Measurements from ENCODE around the gene KCNMA1. TPM values are rescaled to one million over a fixed set of nuclear protein-coding genes. Genes with fewer than 3 reads are reported as not detected.
A peak's percentile ranks its signal among the peaks of the same experiment; 100 is the strongest.

Gene KCNMA1
- polyA plus RNA-seq, 1 donor from 2014 or later: 60.8 TPM

GRCh38 chr10:77636282-77636966 is 1.2 kb downstream of the KCNMA1 start:
- peak overlapping the region; percentile 87 for H3K4me2 ChIP-seq (ENCODE audit: low read length)
- H3K9ac ChIP-seq (ENCODE audit: low read length): peak overlapping the region; percentile 96
- H4K20me1 ChIP-seq (ENCODE audit: insufficient read depth): no peaks in the 10 kb centered on the region
- peaks cover 35% of the 10 kb centered on the region for H3K27me3 ChIP-seq (ENCODE audit: insufficient read depth, low read depth, low read length)
- peaks cover 5% of the 10 kb centered on the region for H3K36me3 ChIP-seq (ENCODE audit: insufficient read depth, low read length)
- peak overlapping the region; percentile 84 for H3K27ac ChIP-seq (ENCODE audit: low read length)
- H3K4me3 ChIP-seq (ENCODE audit: low read length): peak overlapping the region; percentile 99
- peaks cover 31% of the 10 kb centered on the region for H3K79me2 ChIP-seq (replicated peaks; ENCODE audit: insufficient read depth, low read length)
- H3F3A ChIP-seq (ENCODE audit: insufficient read depth, low read length, poor library complexity, severe bottlenecking): peaks cover 3% of the 10 kb centered on the region
- TF ChIP-seq POLR2AphosphoS5 (IDR thresholded peaks at IDR 0.05) (peak; percentile 7), REST (IDR thresholded peaks at IDR 0.05; ENCODE audit: borderline replicate concordance) (no peak)
- peak overlapping the region; percentile 69 for H2AFZ ChIP-seq (ENCODE audit: low read depth, low read length)
- no peaks in the 10 kb centered on the region for H3K9me3 ChIP-seq (ENCODE audit: low read length)
- no peaks in the 10 kb centered on the region for H3K9me2 ChIP-seq (ENCODE audit: insufficient read depth, low read length)

DNA sequence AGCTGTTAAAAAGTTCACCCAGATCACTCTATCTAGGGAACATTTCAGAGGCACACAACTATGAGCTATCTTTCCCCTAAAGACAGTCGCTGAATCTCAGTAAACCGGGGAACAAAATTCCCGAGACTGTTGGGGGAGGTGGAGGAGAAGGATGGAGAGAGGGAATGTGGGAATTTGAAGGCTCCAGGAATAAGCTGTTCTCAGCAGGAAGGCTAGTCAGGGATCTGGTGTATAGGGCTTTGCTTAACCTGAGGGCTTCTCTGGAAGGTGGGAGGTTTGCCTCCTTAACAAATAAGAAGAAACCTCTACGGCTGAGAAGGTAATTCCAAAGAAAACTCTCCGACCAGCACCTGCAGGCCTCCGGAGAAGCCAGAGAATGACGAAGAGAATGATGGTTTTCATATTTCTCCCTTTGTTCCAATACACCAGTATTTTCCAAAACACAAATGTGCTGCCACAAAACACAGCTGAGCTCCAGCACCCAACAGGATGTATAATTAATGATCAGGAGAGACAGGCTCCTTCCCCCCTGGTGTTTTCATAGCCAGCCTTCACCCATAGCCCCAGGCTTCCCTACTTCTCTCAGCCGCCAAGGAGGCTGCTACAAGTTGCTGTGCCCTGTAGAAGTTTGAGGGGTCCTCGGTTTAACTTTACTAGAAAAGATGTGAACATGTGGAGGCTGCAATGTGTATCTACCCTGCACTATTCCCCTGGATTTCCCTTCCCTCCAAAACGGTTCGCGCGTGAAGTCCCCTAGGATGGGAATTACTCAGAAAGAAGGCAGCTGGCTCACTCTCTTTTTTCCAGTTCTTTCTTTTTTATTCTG is 2.0 kb downstream of the KCNMA1 start:
- H2AFZ ChIP-seq (ENCODE audit: low read depth, low read length): no peak overlapping the region
- no peak for TF ChIP-seq EP300 (conservative IDR thresholded peaks at IDR 0.05; ENCODE audit: poor library complexity, severe bottlenecking)
- TF ChIP-seq REST (IDR thresholded peaks at IDR 0.05; ENCODE audit: borderline replicate concordance): peak; percentile 93
- no peaks in the 10 kb centered on the region for H4K20me1 ChIP-seq (ENCODE audit: insufficient read depth)
- peaks cover 7% of the 10 kb centered on the region for H3K36me3 ChIP-seq (ENCODE audit: insufficient read depth, low read length)
- H3K9me3 ChIP-seq (ENCODE audit: low read length): no peaks in the 10 kb centered on the region
- H3K9me2 ChIP-seq (ENCODE audit: insufficient read depth, low read length): no peaks in the 10 kb centered on the region
- H3K79me2 ChIP-seq (replicated peaks; ENCODE audit: insufficient read depth, low read length): peaks cover 31% of the 10 kb centered on the region
- peaks cover 3% of the 10 kb centered on the region for H3F3A ChIP-seq (ENCODE audit: insufficient read depth, low read length, poor library complexity, severe bottlenecking)
- peak overlapping the region; percentile 87 for H3K4me2 ChIP-seq (ENCODE audit: low read length)
- H3K4me3 ChIP-seq (ENCODE audit: low read length): peak overlapping the region; percentile 99
- H3K9ac ChIP-seq (ENCODE audit: low read length): peak overlapping the region; percentile 96
- peaks cover 30% of the 10 kb centered on the region for H3K27me3 ChIP-seq (ENCODE audit: insufficient read depth, low read depth, low read length)
- peak overlapping the region; percentile 84 for H3K27ac ChIP-seq (ENCODE audit: low read length)

- peak overlapping the region; percentile 84 for H3K27ac ChIP-seq (ENCODE audit: low read length)
- H3K36me3 ChIP-seq (ENCODE audit: insufficient read depth, low read length): peaks cover 9% of the 10 kb centered on the region
- H3K9me3 ChIP-seq (ENCODE audit: low read length): no peaks in the 10 kb centered on the region
- H3F3A ChIP-seq (ENCODE audit: insufficient read depth, low read length, poor library complexity, severe bottlenecking): peaks cover 3% of the 10 kb centered on the region
- H3K4me3 ChIP-seq (ENCODE audit: low read length): peak overlapping the region; percentile 99
- peaks cover 31% of the 10 kb centered on the region for H3K79me2 ChIP-seq (replicated peaks; ENCODE audit: insufficient read depth, low read length)
- H3K9me2 ChIP-seq (ENCODE audit: insufficient read depth, low read length): no peaks in the 10 kb centered on the region
- H2AFZ ChIP-seq (ENCODE audit: low read depth, low read length): no peak overlapping the region
- H3K9ac ChIP-seq (ENCODE audit: low read length): peak overlapping the region; percentile 96
- H4K20me1 ChIP-seq (ENCODE audit: insufficient read depth): no peaks in the 10 kb centered on the region
- H3K4me2 ChIP-seq (ENCODE audit: low read length): peak overlapping the region; percentile 87
- peaks cover 23% of the 10 kb centered on the region for H3K27me3 ChIP-seq (ENCODE audit: insufficient read depth, low read depth, low read length)
- TF ChIP-seq RAD21 (conservative IDR thresholded peaks at IDR 0.05): no peak
- TF ChIP-seq EZH2 (IDR thresholded peaks at IDR 0.05; ENCODE audit: borderline replicate concordance, insufficient read depth, low read length, poor library complexity, severe bottlenecking): no peak
- TF ChIP-seq TAF1 (IDR thresholded peaks at IDR 0.05; ENCODE audit: low read depth): no peak
- no peak for TF ChIP-seq MXI1 (conservative IDR thresholded peaks at IDR 0.05; ENCODE audit: poor library complexity, severe bottlenecking)
- no peak for TF ChIP-seq POLR2AphosphoS5 (IDR thresholded peaks at IDR 0.05)
- TF ChIP-seq CTCF (IDR thresholded peaks at IDR 0.05; ENCODE audit: poor library complexity, severe bottlenecking): no peak
- no peak for TF ChIP-seq SMC3 (conservative IDR thresholded peaks at IDR 0.05; ENCODE audit: poor library complexity)
Measured at GRCh38 chr10:77634939-77635338, 2.7 kb downstream of the KCNMA1 start.

All from neural cell (in vitro differentiated cells).